ENCODE results near the gene KCTD18.

Gene KCTD18

DNA sequence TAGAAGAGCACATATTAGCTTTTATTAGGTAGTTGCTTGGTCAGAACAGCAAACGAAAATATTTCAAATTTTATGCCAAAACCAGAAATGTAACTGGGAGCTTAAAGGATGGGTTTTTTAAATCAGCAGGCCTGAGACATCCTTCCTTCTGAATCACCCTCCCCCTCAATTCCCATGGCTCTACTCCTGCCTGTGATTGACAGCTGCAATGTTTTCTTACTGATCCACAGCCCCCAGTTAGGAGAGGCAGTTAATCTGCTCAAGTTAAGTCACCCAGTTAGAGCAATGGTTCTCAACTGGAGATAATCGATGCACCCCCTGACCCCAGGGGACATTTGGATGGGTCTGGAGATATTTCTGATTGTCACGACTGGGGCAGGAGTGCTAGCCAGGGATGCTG lies 24.9 kb downstream of the KCTD18 start:
- DNase-seq, result no peak

DNA sequence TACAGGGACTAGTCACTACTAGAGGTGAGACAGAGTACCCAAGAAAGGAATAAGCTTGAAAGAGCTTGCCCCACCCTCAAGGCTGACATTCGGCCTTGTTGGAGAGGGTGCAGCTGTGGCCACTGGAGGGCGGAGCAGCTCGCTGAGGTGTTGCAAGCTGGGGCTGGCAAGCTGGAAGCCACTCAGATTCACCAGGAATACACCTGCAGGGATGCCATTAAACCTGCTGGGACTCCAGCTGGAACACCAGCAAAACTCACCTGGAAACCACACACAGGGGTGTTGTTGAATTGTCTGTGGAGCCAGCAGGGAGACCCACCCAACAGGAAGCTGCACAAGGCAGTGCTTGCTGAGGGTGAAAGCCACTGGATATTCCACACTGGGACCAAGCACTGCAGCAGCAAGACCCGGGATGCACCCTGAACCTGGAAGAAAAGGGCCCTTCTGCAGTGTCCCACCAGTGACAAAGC lies 26.1 kb downstream of the KCTD18 start:
- DNase-seq, result no peak

DNA sequence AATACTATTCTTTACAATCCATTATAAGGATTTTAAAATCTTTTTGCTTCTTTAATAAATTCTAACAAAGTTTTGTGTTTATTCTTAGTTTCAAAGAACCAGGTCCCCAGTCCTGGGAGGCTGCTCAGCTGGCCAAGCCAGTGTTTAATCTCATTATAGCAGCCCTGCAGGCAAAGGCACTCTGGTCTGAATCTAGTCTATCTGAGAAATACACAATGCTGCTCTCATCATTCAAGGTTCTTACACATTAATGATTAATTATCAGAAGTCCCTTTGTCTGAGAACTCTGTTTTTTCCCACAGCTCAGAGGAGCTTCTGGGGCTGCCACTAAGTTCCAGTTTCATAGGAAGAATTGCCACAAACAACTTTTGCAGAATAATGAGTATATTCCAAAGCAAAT lies 27.7 kb downstream of the KCTD18 start:
- no peak for DNase-seq

DNA sequence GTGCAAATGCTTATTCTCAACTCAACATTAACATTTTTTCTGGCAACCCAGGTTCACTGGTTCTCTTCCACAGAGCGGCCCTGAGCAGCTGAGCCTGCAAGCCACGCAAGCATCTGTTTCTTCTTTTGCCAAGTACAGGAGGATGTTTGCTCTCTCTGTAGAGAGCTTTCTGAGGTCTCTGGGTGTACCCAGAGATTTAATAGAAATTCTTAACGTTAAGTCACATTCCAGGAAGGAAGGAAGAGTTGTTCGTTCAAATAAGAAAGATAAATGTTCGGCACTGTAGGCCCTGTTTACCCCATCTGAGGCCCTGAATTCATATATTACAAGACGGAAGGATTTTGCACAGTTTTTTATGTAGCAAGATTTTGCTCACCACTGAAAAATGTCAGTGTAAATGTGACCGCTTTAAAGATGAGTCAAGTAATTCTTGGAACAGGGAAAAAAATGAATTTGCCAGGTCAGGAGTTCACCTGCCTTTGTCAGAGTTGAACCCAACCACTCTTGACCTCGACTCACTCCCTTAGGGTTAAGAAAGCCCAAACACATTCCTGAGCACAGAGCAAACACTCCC lies 30.1 kb downstream of the KCTD18 start:
- DNase-seq, result no peak

DNA sequence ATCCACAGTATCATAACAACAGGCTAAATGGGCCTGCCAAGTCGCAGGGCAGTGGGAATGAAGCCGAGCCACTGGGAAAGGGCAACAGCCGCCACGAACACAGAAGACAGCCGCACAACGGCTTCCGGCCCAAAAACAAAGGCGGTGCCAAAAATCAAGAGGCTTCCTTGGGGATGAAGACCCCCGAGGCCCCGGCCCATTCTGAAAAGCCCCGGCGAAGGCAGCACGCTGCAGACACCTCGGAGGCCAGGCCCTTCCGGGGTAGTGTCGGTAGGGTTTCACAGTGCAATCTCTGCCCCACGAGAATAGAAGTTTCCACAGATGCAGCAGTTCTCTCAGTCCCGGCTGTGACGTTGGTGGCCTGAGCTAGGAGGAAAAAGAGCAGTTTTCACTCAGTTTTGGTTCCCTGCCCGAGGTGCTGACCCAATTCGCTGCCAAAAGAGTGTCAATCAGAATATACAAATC lies 32.2 kb downstream of the KCTD18 start:
- no peak for DNase-seq

DNA sequence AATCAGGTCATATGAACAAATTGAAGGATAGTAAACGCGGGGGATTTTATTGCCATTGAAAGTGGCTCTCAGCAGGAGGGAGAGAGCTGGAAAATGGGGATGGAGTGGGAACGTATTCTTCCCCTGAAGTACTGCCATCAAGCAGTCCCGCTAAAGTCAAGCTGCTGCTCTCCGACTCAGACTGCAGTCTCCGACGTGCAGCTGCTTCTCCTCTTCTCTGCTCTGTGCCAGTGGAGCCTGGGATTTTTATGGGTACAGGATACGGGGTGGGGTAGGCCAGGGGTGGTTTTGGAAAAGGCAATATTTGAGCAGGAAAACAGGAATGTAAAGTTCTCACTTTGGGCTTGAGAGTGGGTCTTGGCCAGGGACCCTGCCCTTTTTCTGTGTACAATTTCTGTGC lies 33.0 kb downstream of the KCTD18 start:
- DNase-seq, result no peak

DNA sequence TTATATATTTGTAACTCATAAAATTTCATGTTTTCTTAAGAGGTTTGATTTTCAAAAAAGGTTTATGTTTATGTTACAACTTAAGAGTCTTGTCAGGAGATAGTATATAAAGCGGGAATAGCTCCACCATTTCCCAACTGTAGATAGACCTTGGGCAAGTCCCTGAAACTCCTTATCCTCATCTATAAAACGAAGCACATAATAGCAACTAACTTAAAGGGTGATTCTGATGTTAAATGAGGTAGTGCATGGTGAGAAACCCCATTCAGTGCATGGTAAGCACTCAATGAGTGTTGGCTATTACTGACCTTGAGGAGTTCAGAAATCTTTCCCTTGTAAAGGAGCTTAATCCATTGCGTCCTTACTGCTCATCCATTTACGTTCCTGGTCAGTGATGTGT lies 34.1 kb downstream of the KCTD18 start:
- DNase-seq, result no peak

DNA sequence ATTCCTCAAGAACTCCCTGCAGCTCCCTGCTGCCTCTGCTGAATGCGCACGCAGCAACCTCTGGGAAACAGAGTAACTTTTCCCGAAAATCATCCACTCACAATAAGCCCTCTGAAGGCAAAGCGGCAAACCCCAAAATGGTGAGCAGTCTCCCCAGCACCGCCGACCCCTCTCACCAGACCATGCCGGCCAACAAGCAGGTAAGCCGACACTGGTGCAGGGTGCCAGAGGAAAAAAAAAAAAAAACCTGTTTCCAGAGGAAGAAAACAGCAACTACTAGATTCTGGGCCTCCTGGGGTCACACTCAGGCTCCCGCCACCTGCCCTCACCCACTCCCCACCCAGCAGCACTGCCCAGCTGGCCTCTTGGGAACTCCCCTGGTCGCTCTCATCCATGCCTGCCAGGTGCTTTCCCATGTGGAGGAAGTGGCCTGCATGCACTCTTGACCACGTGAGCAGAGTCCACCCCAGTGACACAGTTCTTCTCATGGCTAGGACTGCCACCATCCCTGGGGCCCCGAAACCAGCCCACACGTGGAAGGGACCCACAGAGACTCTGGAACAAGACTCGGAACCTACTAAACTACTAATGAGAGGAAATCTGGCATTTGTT lies 36.9 kb downstream of the KCTD18 start:
- no peak for DNase-seq

DNA sequence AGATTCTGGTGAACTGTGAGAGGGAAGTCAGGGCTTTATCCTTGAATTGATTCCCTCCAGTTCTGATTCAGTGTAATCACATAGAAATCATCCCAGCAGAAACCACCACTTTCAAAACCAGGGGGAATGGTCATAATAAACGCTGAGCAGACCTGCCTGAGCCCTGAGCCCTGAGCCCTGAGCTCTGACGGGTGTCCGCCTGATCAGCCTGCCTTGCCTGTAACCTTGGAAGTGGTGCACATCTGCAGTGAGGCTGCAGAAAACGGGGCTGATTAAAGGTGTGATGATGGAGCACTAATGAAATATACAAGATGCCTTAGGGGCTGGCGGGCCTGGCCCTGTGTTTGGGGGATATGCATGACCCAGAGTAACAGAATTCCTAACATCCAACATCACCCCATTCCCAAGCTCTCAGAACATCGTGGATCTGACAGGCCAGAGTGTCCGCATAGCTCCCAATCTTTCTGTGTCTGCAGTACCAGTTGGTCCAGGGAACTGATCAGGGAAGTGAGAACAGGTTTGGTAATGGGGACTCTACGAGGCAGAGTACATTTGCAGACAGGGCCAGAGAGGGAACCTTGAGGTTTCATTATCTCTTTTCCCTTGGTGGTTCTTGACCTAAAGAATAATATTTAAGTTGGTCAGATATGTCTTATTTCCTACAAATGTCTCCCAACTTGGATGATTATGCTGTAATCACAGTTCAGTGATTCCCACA lies 37.8 kb downstream of the KCTD18 start:
- no peak for DNase-seq

DNA sequence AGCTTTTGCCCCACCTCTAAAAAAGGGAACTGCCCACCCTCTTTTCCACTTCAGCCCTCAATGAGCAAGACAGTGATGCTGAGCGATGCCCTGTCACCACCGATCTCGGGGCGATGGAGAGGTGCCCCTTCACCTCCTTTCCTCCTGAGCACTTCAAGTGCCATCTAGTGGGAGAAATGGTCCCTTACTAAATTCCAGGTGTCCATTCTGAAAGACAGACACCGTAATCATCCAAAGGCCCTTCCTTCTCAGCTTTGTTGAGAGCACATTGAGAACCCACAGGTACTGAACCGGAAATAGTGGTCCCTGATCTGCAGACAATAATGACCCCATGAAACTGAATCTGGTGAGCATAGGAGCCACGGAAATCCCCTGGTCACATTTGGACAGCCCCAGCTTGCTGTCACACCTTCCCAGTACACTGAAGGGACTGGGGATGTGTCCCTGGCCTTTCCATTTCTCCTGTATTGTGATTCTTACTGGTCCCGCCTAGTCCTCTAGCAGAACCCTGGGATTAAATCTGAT lies 38.5 kb downstream of the KCTD18 start:
- no peak for DNase-seq

DNA sequence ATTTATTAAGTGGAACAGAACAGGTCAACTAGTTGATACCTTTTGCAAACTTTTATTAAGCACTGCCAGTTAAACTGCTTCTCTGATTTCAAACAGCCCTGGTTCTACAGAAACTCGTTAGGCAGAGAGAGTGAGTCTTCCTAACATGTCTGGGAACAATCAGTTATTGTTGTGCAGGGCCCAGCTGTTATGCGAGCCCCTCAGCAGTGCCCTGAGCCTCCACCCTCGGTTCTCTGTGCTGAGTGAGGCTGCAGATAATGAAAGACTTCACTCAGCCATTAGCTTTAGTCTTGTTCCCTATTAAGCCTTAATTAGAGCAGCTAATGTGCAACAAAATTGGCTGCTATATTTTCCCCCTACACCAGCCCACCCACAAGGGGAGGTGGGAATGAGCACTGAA lies 39.6 kb downstream of the KCTD18 start:
- no peak for DNase-seq

DNA sequence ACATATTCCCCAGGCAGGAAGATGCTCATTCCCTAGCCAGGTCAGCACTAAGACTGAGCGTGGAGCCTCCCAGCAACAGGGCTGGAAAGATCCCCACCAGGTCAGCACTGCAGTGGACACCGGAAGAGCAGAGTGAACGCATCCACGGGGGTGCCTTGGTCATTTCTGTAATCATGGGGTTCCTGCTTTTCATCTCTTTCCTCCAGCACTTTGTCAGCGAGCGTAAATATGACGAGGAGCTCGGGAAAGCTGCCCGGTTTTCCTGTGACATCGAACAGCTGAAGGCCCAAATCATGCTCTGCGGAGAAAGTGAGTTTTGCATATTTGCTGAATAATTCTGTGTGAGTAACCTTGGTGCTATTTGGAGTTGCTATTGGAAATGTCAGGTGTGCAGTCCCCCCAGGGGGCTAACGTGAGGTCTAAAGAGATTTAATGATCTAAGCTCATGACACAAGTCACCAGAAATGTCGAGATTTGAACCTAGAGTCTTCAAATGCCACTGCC lies 40.1 kb downstream of the KCTD18 start:
- no peak for DNase-seq

DNA sequence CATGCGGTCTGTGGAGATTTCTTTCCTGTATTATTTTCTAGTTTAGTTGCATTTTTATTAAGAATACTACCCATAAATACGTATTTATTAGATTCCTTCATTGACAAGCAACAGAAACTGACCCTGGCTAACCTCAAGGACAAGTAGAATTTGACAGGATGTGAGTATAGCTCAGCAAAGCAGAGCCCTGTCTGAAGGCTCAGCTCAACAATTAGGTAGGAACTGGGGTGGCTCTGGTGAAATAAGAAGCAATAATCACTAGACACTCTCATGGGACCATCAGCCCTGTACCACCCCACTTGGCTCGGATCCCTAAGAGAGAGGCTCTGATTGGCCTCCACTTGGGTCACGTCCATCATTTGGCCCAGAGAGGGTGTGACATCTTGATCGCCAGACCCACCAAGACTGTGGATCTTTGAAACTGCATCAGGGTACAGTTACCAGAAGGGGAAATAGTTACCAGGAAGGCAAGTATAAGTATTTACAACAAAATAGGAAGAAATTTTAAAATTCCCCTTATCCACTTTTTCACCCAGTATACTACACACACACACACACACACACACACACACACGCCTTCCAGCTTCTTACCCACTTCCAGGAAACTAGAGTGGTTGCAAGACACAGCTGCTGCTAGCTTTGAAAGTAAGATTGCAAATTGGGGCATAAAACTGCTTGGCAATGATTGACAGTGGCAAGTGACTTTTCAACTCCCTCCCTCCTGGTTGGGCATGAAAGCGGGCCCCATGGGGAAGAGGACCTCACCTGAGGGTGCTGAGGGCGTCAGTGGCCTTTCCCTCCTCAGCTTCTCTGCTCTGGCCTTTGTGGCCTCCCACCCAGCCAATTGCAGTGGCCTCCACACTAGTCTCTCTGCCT lies 41.8 kb downstream of the KCTD18 start:
- DNase-seq, result no peak

DNA sequence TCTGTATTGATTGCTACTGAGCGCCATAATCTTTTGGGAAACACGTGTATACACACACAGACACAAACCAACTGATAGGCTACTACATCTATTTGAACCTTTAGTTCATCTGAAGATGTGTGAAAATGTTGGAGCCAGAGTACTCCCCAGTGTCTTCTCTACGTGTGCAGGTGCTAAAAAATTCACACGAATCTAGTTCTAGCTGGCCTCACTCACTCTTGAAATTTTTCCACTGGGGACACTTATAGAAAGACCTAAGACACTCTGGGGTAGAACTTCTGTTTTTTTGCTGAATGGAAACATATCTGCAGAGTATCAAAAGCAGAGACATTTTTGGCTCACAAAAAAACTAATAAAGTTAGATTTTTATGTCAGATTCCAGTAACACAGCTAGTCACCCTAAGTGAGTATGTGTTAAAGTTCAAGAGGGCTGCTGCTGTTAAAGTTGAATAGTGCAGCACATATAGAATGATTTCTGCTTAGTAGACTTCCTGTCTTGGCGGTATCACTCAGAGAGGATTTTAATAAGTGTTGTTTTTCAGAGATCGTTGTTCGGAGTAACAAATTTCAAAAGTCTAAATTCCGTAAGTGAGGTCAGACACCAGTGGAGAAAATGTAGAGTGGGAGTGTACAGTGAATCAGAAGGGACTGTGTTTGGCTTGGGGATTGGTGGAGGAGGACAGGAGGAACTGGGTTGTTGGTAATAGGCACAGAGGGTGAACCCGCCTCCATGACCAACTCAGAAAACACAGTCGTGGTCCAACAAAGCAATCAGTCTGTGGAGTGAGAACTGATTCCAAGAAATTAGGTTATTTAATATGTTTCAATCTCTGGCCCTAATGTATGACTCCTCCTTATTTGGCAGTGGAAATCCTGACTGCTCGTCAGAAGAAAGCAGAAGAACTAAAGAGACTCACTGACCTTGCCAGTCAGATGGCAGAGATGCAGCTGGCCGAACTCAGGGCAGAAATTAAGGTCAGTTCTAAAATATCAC lies 43.1 kb downstream of the KCTD18 start:
- peak; percentile 40 for DNase-seq

DNA sequence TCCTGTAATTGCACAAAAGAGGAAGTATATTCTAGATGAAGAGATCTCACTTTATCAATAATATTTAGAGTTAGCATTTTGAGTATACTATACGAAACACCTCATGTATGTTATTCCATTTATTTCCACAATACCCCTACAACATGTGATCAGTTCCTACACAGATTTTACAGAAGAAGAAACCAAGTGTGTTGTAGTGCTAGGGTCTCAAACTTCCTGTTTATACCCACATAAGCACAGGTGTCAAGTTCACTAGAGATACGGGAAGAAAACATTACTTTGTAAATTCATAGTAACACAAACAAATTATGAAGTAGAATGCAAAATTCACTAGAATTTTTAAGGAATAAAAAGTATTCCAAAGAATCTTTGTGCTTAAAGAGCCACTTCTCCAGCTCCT lies 46.4 kb downstream of the KCTD18 start:
- no peak for DNase-seq

DNA sequence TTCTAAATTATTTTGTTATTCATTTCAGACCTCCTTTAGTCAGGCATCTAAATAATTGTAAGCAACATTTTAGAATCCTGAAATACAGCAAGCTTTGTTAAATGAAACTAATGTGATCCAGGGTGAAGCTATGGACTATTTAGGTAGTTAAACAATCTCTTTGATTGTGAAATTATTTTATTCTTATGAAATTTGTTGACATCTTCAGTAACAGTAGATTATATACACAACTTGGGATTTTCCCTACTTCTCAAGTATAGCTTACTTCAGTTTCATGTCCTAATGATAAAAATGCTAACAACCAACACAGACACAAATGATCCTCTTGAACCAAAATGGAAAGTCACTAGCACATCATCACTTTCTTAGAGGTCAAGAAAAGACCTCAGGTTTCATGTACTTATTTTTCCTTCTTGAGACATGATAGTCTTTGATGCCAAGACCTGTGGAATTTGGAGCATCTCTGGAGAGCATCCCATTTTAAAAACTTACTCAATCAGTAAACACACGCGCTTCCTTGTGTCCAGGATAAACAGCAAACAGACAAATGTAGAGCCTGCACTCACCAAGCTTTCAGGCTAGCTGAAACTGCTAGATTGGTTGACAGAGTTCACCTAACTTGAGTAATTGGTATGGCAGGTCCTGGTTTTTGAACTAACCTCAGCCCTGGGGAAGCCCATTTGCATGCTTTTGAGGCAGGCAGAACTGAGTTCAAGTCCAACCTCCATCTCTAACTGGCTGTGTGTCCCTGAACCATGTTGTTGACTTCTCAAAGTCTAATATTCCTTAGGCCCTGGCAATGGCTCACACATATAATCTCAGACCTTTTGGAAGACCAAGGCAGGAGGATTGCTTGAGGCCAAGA lies 47.8 kb downstream of the KCTD18 start:
- peak; percentile 87 for DNase-seq

DNA sequence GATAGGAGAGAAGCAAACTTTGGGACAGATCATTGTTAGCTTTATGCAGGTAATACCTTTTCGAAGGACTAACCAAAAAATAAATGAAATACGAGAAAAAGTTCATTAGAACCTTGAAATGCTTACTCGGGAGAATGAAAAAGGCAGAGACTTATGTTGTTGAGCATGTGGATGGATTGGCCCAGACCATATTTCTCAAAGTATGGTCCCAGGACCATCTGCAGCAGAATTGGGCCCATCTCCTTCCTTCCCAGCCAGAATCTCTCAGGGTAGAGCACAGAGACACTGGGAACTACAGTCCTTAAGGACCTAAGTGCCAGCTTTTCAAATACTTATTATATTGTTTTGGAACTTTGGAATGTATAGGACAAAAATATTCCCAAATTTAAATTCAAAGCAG lies 50.8 kb downstream of the KCTD18 start:
- no peak for DNase-seq

DNA sequence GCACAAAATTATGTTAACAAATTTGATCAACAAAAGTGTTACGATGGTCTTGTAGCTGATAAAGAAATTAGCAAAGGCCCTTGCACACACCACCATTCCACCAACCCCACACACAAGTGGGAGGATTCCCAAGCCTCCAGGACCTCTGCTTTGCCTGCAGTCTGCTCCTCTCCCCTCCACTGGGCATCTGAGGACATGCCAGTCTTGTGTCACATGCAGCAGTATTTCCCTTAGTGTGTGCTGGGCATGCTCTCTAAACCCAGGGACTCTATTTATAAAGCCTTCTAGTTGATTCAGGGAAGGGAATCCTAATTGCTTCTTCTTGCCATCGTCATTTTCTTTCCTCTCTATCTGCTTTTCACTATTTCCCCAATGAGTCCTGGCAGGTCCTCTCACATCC lies 53.3 kb downstream of the KCTD18 start:
- DNase-seq, result no peak

DNA sequence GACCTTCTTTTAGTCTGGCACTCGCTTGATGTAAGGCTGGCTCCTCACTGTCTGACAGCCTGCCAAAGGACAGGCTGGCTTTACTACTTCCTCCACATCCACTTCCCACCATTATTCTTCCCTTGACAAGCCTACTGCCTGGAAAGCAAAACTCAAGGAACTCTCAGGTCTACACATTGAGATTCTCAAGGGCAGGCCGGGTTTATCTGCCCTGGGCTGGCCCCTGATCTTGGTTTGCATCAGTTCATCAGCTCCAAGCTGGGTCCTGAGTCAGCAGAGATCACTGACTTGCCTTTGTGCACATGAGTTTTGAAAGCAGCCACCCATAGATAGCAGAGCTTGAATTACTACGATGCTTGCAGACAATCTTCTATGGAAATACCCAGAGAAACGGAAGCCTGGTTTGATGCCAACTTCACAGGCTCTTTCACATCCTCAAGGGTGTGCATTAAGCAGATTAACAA lies 53.9 kb downstream of the KCTD18 start:
- peak; percentile 84 for DNase-seq
